Measurements from ENCODE around the gene JSRP1.

The JSRP1 gene

DNA sequence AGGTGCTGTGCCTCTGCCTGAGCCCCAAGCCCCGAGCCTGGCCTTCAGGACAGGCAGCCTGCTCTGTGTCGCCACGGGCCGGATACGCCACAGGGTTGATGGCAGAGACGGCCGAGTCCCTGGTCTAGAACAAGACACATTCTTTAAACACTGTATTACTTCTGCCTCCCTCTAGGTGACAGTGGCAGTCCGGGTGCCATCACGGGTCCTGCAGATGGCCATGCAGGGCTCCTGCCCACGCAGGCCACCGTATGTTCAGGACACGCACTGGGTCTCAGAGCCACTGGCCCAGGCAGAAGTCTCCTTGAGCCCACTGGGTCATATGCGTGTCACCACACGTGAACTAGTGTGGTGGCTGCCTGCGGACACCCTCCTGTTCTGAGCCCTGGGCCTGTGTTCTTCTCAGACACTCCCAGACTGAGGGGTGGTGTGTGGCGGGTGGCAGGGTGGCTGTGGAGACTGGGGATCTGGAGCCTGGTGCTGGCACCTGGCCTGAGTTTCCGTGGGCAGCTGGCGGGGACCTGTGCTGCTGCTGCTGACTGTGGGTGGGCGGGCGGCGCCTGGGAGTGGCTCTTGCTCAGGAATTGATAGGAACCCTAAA lies 24.5 kb downstream of the JSRP1 start:
- H3K36me3 ChIP-seq (ENCODE audit: insufficient read depth, low read length): peaks cover 38% of the 10 kb centered on the region
- H3K4me1 ChIP-seq (ENCODE audit: insufficient read depth, low read length, severe bottlenecking): peaks cover 68% of the 10 kb centered on the region
- no peaks in the 10 kb centered on the region for H4K20me1 ChIP-seq (ENCODE audit: insufficient read depth, low read length)
- peaks cover 11% of the 10 kb centered on the region; the same call in 1 of the 2 replicates for H3K79me2 ChIP-seq (ENCODE audit: insufficient read depth, low read length)
- H3K9me2 ChIP-seq (ENCODE audit: low read depth, low read length): no peaks in the 10 kb centered on the region
- no peaks in the 10 kb centered on the region for H3K9me3 ChIP-seq (ENCODE audit: low read length)
- H3K9ac ChIP-seq (ENCODE audit: low read length): no peak overlapping the region; the same call in 1 of the 2 replicates
- H3K4me2 ChIP-seq (ENCODE audit: low read length): peak overlapping the region; percentile 64; the same call in 1 of the 2 replicates
- no peaks in the 10 kb centered on the region for H3K27me3 ChIP-seq (ENCODE audit: insufficient read depth, low read length)
- no peaks in the 10 kb centered on the region for H3F3A ChIP-seq (ENCODE audit: insufficient read depth, low read length)
- peak overlapping the region; percentile 83 for H3K27ac ChIP-seq (ENCODE audit: low read depth, low read length, poor library complexity, severe bottlenecking)
- H2AFZ ChIP-seq (ENCODE audit: low read length): no peak overlapping the region
- no peak overlapping the region for H3K4me3 ChIP-seq (ENCODE audit: low read depth, low read length, poor library complexity, severe bottlenecking)
- TF ChIP-seq EZH2 (IDR thresholded peaks at IDR 0.05; ENCODE audit: borderline replicate concordance, low read length): no peak
- TF ChIP-seq, protein P1, sequence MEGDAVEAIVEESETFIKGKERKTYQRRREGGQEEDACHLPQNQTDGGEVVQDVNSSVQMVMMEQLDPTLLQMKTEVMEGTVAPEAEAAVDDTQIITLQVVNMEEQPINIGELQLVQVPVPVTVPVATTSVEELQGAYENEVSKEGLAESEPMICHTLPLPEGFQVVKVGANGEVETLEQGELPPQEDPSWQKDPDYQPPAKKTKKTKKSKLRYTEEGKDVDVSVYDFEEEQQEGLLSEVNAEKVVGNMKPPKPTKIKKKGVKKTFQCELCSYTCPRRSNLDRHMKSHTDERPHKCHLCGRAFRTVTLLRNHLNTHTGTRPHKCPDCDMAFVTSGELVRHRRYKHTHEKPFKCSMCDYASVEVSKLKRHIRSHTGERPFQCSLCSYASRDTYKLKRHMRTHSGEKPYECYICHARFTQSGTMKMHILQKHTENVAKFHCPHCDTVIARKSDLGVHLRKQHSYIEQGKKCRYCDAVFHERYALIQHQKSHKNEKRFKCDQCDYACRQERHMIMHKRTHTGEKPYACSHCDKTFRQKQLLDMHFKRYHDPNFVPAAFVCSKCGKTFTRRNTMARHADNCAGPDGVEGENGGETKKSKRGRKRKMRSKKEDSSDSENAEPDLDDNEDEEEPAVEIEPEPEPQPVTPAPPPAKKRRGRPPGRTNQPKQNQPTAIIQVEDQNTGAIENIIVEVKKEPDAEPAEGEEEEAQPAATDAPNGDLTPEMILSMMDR (IDR thresholded peaks at IDR 0.05; ENCODE audit: low read length): peak; percentile 35

DNA sequence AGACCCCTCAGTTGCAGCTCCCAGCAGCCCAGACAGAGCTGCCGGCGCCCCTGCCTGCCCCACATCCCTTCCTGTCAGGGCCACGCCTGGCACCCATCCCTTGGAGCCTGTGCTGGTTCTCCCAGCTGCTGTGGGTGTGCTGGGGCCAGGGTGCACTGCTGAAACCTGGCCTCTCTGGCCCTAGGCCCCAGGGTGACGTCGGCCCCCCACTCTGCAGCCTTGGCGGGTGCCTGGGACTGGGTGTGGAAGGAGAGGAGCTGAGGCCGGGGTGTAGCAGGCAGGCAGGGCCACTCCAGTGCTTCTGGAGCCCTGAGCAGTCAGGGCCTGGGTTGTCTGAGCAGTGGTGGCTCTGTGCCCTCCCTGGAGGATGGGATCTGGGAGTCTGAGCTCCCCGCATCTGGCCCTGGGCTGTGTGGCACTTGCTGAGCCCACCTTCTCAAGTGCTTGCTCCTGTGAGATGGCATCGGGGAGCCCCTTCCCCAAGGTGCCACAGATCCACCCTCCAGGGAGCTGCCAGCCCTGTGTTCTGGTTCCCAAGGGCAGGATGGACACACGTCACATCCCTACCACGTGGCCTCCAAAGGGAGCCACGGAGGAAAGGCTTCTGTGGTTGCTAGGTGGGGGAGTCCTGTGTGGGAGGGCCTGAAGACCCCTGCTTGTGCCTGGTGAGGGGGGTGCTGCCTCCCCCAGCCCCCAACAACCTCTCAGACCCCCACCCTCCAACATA lies 25.2 kb downstream of the JSRP1 start:
- Histone ChIP-seq H3K27ac (ENCODE audit: low read depth, low read length, poor library complexity, severe bottlenecking) (peak overlapping the region; percentile 83), H3K4me2 (ENCODE audit: low read length) (no peak overlapping the region), H2AFZ (ENCODE audit: low read length) (no peak overlapping the region), H3K9ac (ENCODE audit: low read length) (no peak overlapping the region; the same call in 1 of the 2 replicates), H3K36me3 (ENCODE audit: insufficient read depth, low read length) (peaks cover 45% of the 10 kb centered on the region), H3F3A (ENCODE audit: insufficient read depth, low read length) (no peaks in the 10 kb centered on the region), H3K4me3 (ENCODE audit: low read depth, low read length, poor library complexity, severe bottlenecking) (no peak overlapping the region), H4K20me1 (ENCODE audit: insufficient read depth, low read length) (no peaks in the 10 kb centered on the region), H3K27me3 (ENCODE audit: insufficient read depth, low read length) (no peaks in the 10 kb centered on the region), H3K9me3 (ENCODE audit: low read length) (no peaks in the 10 kb centered on the region), H3K79me2 (ENCODE audit: insufficient read depth, low read length) (peaks cover 10% of the 10 kb centered on the region; the same call in 1 of the 2 replicates), H3K9me2 (ENCODE audit: low read depth, low read length) (no peaks in the 10 kb centered on the region), H3K4me1 (ENCODE audit: insufficient read depth, low read length, severe bottlenecking) (peaks cover 72% of the 10 kb centered on the region)
- TF ChIP-seq, protein P1 (IDR thresholded peaks at IDR 0.05; ENCODE audit: low read length): no peak
- no peak for TF ChIP-seq EZH2 (IDR thresholded peaks at IDR 0.05; ENCODE audit: borderline replicate concordance, low read length)

DNA sequence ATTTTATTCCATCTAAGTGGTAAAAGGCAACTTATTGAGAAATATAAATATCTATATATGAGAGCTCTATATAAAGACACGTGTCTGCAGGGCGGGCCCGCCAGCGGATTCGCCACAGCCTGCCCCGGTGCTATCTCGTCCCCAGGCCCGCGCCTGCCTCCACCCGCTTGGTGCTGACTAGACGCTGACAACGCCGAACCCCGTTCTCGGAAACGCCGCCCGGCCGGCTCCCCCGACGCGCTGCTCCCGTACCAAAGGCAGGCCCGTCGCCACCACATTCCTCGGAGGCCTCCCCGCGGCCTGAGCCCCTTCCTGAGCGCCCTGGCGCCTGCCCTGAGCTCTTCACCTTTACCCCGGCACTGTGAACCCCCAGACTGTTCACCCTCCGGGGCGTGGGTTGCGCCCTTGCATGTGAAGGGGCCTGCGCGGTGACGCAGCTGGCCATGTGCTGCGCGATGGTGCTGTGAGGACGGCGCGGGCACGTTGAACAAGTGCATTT lies 26.1 kb downstream of the JSRP1 start:
- H3K9ac ChIP-seq (ENCODE audit: low read length): no peak overlapping the region
- no peaks in the 10 kb centered on the region for H3K27me3 ChIP-seq (ENCODE audit: insufficient read depth, low read length)
- H3K9me2 ChIP-seq (ENCODE audit: low read depth, low read length): no peaks in the 10 kb centered on the region
- H2AFZ ChIP-seq (ENCODE audit: low read length): no peak overlapping the region
- no peaks in the 10 kb centered on the region for H3F3A ChIP-seq (ENCODE audit: insufficient read depth, low read length)
- peaks cover 70% of the 10 kb centered on the region for H3K4me1 ChIP-seq (ENCODE audit: insufficient read depth, low read length, severe bottlenecking)
- H3K4me2 ChIP-seq (ENCODE audit: low read length): no peak overlapping the region
- H3K79me2 ChIP-seq (ENCODE audit: insufficient read depth, low read length): peaks cover 2% of the 10 kb centered on the region; the same call in 1 of the 2 replicates
- no peak overlapping the region for H3K4me3 ChIP-seq (ENCODE audit: low read depth, low read length, poor library complexity, severe bottlenecking)
- no peaks in the 10 kb centered on the region for H4K20me1 ChIP-seq (ENCODE audit: insufficient read depth, low read length)
- no peak overlapping the region for H3K27ac ChIP-seq (ENCODE audit: low read depth, low read length, poor library complexity, severe bottlenecking)
- no peaks in the 10 kb centered on the region for H3K9me3 ChIP-seq (ENCODE audit: low read length)
- no peak for TF ChIP-seq EZH2 (IDR thresholded peaks at IDR 0.05; ENCODE audit: borderline replicate concordance, low read length)
- peaks cover 54% of the 10 kb centered on the region for H3K36me3 ChIP-seq (ENCODE audit: insufficient read depth, low read length)

Data from OCI-LY1 (cell line).